B cell (primary cell): ENCODE data around the gene NONO. TPM values are rescaled to one million over a fixed set of nuclear protein-coding genes. Genes with fewer than 3 reads are reported as not detected.

Experiments used
- ATAC-seq: fragments of 200-7000 bp; cut with Tn5 transposase; one replicate; pipeline ENCODE4 v1.10.0; 2021; ENCODE audit warnings: low read depth, mild to moderate bottlenecking, moderate number of reproducible peaks, moderate library complexity
- CTCF ChIA-PET: fragments of 350-600 bp; sonication (Branson Sonifier 250); formaldehyde crosslinking; loops from one replicate; lab custom pipeline; 2021; ENCODE audit warnings: antibody characterized with exemption, inconsistent platforms; lab: Charles Lee
- POLR2A ChIA-PET: fragments of 350-600 bp; sonication (Branson Sonifier 250); formaldehyde crosslinking; loops from one replicate; lab custom pipeline; 2021; ENCODE audit warnings: antibody characterized with exemption; lab: Charles Lee
- DNase-seq: peaks from one replicate; pipeline ENCODE4 v3.0.0; 2013
- H2AFZ ChIP-seq: 2 replicates; pipeline ENCODE4 v1.6.1; 2012; ENCODE audit warnings: mild to moderate bottlenecking, low read depth, low read length; ENCODE audit not compliant: insufficient read depth, poor library complexity, severe bottlenecking
- H3K27ac ChIP-seq, 2 donors: 1 replicate in 1 of 2; 2 replicates in 1 of 2; pipeline ENCODE4 v1.5.1; 2012 to 2013; ENCODE audit warnings: low read length in 2 of 2, mild to moderate bottlenecking in 2 of 2, moderate library complexity in 1 of 2
- H3K27me3 ChIP-seq, 4 experiments: fragments of 200-600 bp in 1 of 4; sonication (generic) in 1 of 4; replicated peaks in 1 of 4; 1 replicate in 2 of 4; 2 replicates in 2 of 4; pipeline versions ENCODE4 v1.6.1 to v1.7.0; 2013 to 2016; ENCODE audit warnings: low read length in 3 of 4, mild to moderate bottlenecking in 2 of 4, mixed read lengths in 1 of 4, moderate library complexity in 1 of 4; ENCODE audit not compliant: insufficient read depth in 4 of 4, control insufficient read depth in 3 of 4; ENCODE audit errors: control extremely low read depth in 1 of 4
- H3K36me3 ChIP-seq, 2 experiments: replicated peaks in 1 of 2; 1 replicate in 1 of 2; 2 replicates in 1 of 2; pipeline versions ENCODE4 v1.6.1 to v1.7.1; 2013; ENCODE audit warnings: low read length in 1 of 2; ENCODE audit not compliant: insufficient read depth in 2 of 2, control insufficient read depth in 1 of 2; ENCODE audit errors: control extremely low read depth in 1 of 2, extremely low read depth in 1 of 2
- H3K4me1 ChIP-seq, 2 donors: fragments of 200-600 bp in 1 of 2; sonication (generic) in 1 of 2; 1 replicate in 1 of 2; 2 replicates in 1 of 2; pipeline versions ENCODE4 v1.5.1 to v1.6.1; 2013 to 2017; ENCODE audit warnings: low read length in 2 of 2; ENCODE audit not compliant: control insufficient read depth in 2 of 2, insufficient read depth in 2 of 2
- H3K4me2 ChIP-seq: replicated peaks from 2 replicates; pipeline ENCODE3; 2012; ENCODE audit warnings: mild to moderate bottlenecking, low read depth, low read length; ENCODE audit not compliant: poor library complexity, severe bottlenecking
- H3K4me3 ChIP-seq, 5 experiments: fragments of 200-600 bp in 1 of 5; sonication (generic) in 1 of 5; 1 replicate in 3 of 5; 2 replicates in 2 of 5; pipeline versions ENCODE4 v1.5.1 to v1.7.0; 2011 to 2016; ENCODE audit warnings: low read length in 4 of 5, mild to moderate bottlenecking in 4 of 5, low read depth in 2 of 5, control low read depth in 1 of 5, moderate library complexity in 1 of 5; ENCODE audit not compliant: insufficient read depth in 1 of 5; ENCODE audit errors: control extremely low read depth in 1 of 5, extremely low read depth in 1 of 5
- H3K79me2 ChIP-seq: fragments of 200-600 bp; sonication (generic); one replicate; pipeline ENCODE4 v1.6.0; 2016; ENCODE audit warnings: low read length; ENCODE audit not compliant: control insufficient read depth, insufficient read depth
- H3K9ac ChIP-seq: fragments of 200-600 bp; sonication (generic); 2 replicates; pipeline ENCODE4 v1.6.1; 2017; ENCODE audit warnings: mild to moderate bottlenecking, low read length, moderate library complexity
- H3K9me3 ChIP-seq, 3 donors: one replicate each; pipeline versions ENCODE4 v1.6.1 to v1.7.1; 2013; ENCODE audit warnings: low read length in 2 of 3; ENCODE audit not compliant: control insufficient read depth in 2 of 3, insufficient read depth in 1 of 3; ENCODE audit errors: control extremely low read depth in 1 of 3
- H4K20me1 ChIP-seq: 2 replicates; pipeline ENCODE4 v1.6.0; 2012; ENCODE audit warnings: mild to moderate bottlenecking, low read length; ENCODE audit not compliant: insufficient read depth, control insufficient read depth, poor library complexity, severe bottlenecking
- H3K27ac Mint-ChIP-seq: one replicate; pipeline ENCODE4 v1.8.0; 2021; ENCODE audit warnings: mixed read lengths
- H3K27me3 Mint-ChIP-seq: one replicate; pipeline ENCODE4 v1.8.0; 2021; ENCODE audit warnings: mixed read lengths
- H3K4me1 Mint-ChIP-seq: one replicate; pipeline ENCODE4 v1.8.0; 2021; ENCODE audit warnings: mixed read lengths
- H3K4me3 Mint-ChIP-seq: one replicate; pipeline ENCODE4 v1.8.0; 2021; ENCODE audit warnings: mixed read lengths
- H3K9me3 Mint-ChIP-seq: one replicate; pipeline ENCODE4 v1.8.0; 2022; ENCODE audit warnings: mixed read lengths; ENCODE audit not compliant: insufficient read depth
- EZH2 ChIP-seq: IDR thresholded peaks from 2 replicates; pipeline ENCODE4 v1.6.1; 2012; ENCODE audit warnings: borderline replicate concordance, low read depth, mild to moderate bottlenecking, moderate library complexity, low read length; ENCODE audit not compliant: insufficient read depth, poor library complexity, severe bottlenecking
- WGBS: methylation state at CpG from one replicate; pipeline ENCODE4 v1.1.5; 2013; ENCODE audit warnings: missing lambda C conversion rate; ENCODE audit not compliant: insufficient coverage; 5-methylcytosine and 5-hydroxymethylcytosine counted together
- intact Hi-C: fragments of 100-400 bp; cut with micrococcal nuclease; formaldehyde crosslinking; loops from one replicate; pipeline ENCODE4 v1.10.0; 2022
- polyA plus RNA-seq: library from polyadenylated mRNA; depleted of rRNA; stranded (reverse); fragments of >200 nt; gene quantifications from 2 replicates; pipeline ENCODE4 v1.2.3, GENCODE V29; 2012
- total RNA-seq, 2 donors: library from RNA; stranded (reverse); fragments of 120-200 nt in 1 of 2; gene quantifications; 1 replicate in 1 of 2; 2 replicates in 1 of 2; pipeline versions ENCODE4 v1.2.3 to v1.2.4, GENCODE V29; 2013 to 2022
- TF ChIP-seq, protein P1 (sequence below): fragments of 200-600 bp; IDR thresholded peaks from one replicate; pipeline ENCODE4 v1.8.0; 2022; ENCODE audit warnings: antibody characterized with exemption, mild to moderate bottlenecking

The NONO gene
- total and polyA plus RNA-seq, 2 donors (not counting 1 experiment from before 2014, with no cell fraction given), result 112 to 286 TPM

DNA sequence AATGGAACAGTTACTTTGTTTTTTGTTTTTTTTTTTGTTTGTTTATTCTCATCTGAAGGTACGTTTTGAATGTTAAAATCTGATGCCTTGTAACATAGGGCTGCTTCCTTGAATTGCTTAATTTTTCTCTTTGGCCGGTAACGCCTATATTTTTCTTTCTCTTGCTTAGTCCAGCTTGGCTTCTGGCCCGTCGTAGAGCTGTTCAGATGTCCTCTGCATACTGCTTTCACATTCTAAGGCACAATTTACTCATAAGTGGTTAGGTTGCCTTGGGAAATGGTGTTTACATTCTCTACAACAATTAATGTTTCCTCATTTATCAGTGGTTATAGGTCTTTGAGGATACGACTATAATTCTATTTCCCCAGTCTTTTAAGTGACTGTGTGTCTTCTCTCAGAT is 7.9 kb downstream of the NONO start:
- no peak overlapping the region for H3K27ac ChIP-seq
- Mint-ChIP-seq H3K27ac (no peak overlapping the region), H3K27me3 (no peaks in the 10 kb centered on the region), H3K4me3 (no peak overlapping the region), H3K4me1 (peaks cover 7% of the 10 kb centered on the region), H3K9me3 (no peaks in the 10 kb centered on the region)
- H3K79me2 ChIP-seq, result peaks cover 53% of the 10 kb centered on the region
- H2AFZ ChIP-seq, result no peak overlapping the region
- no peak overlapping the region for H3K4me3 ChIP-seq
- no peaks in the 10 kb centered on the region for H3K9me3 ChIP-seq
- TF ChIP-seq, protein P1, sequence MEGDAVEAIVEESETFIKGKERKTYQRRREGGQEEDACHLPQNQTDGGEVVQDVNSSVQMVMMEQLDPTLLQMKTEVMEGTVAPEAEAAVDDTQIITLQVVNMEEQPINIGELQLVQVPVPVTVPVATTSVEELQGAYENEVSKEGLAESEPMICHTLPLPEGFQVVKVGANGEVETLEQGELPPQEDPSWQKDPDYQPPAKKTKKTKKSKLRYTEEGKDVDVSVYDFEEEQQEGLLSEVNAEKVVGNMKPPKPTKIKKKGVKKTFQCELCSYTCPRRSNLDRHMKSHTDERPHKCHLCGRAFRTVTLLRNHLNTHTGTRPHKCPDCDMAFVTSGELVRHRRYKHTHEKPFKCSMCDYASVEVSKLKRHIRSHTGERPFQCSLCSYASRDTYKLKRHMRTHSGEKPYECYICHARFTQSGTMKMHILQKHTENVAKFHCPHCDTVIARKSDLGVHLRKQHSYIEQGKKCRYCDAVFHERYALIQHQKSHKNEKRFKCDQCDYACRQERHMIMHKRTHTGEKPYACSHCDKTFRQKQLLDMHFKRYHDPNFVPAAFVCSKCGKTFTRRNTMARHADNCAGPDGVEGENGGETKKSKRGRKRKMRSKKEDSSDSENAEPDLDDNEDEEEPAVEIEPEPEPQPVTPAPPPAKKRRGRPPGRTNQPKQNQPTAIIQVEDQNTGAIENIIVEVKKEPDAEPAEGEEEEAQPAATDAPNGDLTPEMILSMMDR, result no peak
- no peak for TF ChIP-seq EZH2
- intact Hi-C loops, result no loop called here
- peaks cover 0 to 46% of the 10 kb centered on the region in 2 experiments for H3K36me3 ChIP-seq
- no peak for DNase-seq
- WGBS, result 80% methylated on average over 1 of the region's 6 CpGs
- ChIA-PET CTCF (no interaction called here), POLR2A (interaction anchor here (0.6 kb wide), 1 partner anchor 38 kb away, joined by 6 read pairs; no protein-coding TSS in a partner anchor)
- peaks cover 20% of the 10 kb centered on the region for H4K20me1 ChIP-seq
- no peak overlapping the region for H3K4me2 ChIP-seq
- H3K9ac ChIP-seq, result no peak overlapping the region
- H3K4me1 ChIP-seq, result peaks cover 0 to 5% of the 10 kb centered on the region in 2 donors
- no peak for ATAC-seq
- H3K27me3 ChIP-seq, result no peaks in the 10 kb centered on the region

DNA sequence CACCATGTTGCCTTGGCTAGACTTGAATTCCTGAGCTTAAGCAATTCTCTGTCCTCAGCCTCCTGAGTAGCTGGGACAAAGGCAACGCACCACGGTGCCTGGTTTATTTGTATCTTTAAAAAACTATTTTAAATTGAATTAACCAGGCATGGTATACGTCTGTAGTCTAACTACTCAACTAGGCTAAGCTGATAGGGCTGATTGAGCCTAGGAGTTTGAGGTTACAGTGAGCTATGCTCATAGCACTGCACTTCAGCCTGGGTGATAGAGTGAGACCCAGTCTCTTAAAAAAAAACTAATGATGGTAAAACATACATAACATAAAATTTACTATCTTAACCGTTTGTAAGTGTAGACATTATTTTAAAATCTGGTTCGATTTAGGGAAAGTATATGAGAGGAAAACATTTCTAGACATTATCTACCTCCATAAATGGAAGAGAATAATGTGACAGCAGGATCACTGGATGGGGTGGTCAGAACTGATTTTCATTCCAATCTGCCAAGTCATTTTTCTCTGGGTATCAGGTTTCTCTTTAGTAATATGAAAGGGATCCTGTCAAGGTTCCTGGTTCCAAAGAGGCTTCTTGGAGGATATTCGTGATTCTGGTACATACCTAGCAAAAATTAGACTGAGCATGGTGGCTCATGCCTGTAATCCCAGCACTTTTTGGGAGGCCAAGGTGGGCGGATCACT is 9.4 kb downstream of the NONO start:
- H3K9ac ChIP-seq, result no peak overlapping the region
- H4K20me1 ChIP-seq, result peaks cover 20% of the 10 kb centered on the region
- H3K79me2 ChIP-seq, result peaks cover 38% of the 10 kb centered on the region
- H3K4me3 ChIP-seq, result no peak overlapping the region
- no peaks in the 10 kb centered on the region for H3K27me3 ChIP-seq
- intact Hi-C loops, result no loop called here
- peaks cover 0 to 4% of the 10 kb centered on the region in 2 donors for H3K4me1 ChIP-seq
- POLR2A ChIA-PET, result interaction anchor here (0.6 kb wide), 1 partner anchor 20 kb away, joined by 6 read pairs; no protein-coding TSS in a partner anchor
- H3K27me3 Mint-ChIP-seq, result no peaks in the 10 kb centered on the region
- 100% methylated on average over 1 of the region's 7 CpGs for WGBS
- no peak overlapping the region for H3K27ac Mint-ChIP-seq
- peaks cover 5% of the 10 kb centered on the region for H3K4me1 Mint-ChIP-seq
- no peaks in the 10 kb centered on the region for H3K9me3 ChIP-seq
- no peak overlapping the region for H3K27ac ChIP-seq
- no peak for DNase-seq
- TF ChIP-seq, protein P1, result no peak
- no peak for TF ChIP-seq EZH2
- no peak for ATAC-seq
- no peak overlapping the region for H3K4me2 ChIP-seq
- H3K4me3 Mint-ChIP-seq, result no peak overlapping the region
- CTCF ChIA-PET, result no interaction called here
- H3K9me3 Mint-ChIP-seq, result no peaks in the 10 kb centered on the region
- H3K36me3 ChIP-seq, result peaks cover 0 to 61% of the 10 kb centered on the region in 2 experiments
- H2AFZ ChIP-seq, result no peak overlapping the region
